SK-MEL-5 (cell line): Measurements from ENCODE around the gene DMRTA2. TPM values are rescaled to one million over a fixed set of nuclear protein-coding genes. Genes with fewer than 3 reads are reported as not detected.
A peak's percentile ranks its signal among the peaks of the same experiment; 100 is the strongest.
"Not testable (repeated sequence)": the region's sequence is repeated elsewhere in the genome, so short reads cannot be mapped to it uniquely, and the experiment has no call there.

Source experiments
- DNase-seq: peaks from one replicate; pipeline ENCODE4 v3.0.0-alpha.2; 2016; ENCODE audit warnings: low read depth, low spot score
- in situ Hi-C: cut with HindIII; loops from 2 replicates; pipeline ENCODE4 v1.10.0; 2016; ENCODE audit warnings: low sequenced_read_pairs, high pct_unique_total_duplicates, low pct_unique_long_range_greater_than_20kb
- total RNA-seq: library from RNA; depleted of rRNA; stranded (reverse); fragments of >200 nt; shearing (Covaris generic); gene quantifications from 2 replicates; pipeline ENCODE4 v1.2.3, GENCODE V29; 2014

The DMRTA2 gene
- total RNA-seq, 1 experiment from 2014 or later = 0.21 TPM

DNA sequence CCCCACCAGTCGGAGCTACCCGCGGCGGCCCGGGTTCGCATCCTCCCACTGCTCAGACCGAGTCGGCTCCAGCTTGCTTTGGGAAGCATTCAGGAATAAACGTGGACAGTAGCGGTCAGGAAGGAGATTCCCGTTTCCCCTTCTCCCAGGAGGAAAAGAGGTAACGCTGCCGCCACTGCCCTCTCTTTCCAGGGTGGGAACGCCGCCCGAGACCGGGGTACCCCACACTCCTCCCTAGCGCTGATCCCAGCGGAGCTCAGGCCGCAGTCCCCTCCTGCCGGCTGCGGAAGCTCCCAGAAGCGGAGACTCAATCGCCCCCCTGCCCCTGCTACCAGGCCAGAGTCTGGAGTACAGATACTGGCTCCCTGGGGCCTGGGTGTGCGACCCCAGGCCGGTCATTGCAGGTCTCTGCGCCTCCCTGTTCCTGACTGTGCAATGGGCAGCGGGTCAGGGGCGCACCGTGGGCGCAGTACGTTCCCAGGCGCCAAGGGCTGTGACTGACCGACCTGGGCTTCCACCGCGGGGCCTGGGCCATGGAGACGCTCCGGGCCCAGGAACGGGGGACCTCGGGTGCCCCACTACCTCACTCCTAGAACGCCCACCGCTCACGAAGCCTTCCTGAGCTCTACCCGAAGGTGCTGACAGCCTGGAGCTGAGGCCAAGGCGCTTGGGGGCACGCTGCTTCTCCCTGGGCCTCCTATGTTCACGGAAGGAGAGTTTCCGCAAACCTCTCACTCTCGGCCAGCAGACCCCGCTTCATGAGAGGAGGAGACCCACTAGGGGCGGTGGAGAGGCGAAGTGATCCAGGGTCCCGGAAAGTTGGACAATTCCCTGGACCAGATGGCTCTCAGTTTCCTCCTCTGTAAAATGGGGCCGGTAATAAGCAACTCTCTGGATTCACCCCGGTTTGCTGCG lies 7.8 kb downstream of the DMRTA2 start:
- no peak for DNase-seq
- in situ Hi-C loops = no loop called here

DNA sequence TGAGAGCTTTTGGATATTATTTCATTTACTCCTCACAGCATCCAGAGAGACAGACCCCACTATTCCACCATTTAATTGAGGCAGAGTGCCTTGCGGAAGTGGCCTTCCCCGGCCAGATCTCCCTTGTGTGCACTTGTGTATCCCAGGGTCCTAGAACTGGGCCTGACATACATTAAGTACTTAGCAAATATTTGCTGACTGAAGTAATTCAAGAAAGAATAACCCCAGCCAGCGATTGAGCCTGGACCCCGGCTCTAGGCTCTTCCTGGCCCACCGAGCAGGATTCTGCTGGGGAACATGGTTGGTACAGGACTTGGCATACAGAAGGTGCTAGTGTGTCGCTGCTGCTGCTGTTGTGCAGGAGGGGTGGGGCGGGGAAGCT lies 8.4 kb downstream of the DMRTA2 start:
- no peak for DNase-seq
- in situ Hi-C loops = no loop called here

DNA sequence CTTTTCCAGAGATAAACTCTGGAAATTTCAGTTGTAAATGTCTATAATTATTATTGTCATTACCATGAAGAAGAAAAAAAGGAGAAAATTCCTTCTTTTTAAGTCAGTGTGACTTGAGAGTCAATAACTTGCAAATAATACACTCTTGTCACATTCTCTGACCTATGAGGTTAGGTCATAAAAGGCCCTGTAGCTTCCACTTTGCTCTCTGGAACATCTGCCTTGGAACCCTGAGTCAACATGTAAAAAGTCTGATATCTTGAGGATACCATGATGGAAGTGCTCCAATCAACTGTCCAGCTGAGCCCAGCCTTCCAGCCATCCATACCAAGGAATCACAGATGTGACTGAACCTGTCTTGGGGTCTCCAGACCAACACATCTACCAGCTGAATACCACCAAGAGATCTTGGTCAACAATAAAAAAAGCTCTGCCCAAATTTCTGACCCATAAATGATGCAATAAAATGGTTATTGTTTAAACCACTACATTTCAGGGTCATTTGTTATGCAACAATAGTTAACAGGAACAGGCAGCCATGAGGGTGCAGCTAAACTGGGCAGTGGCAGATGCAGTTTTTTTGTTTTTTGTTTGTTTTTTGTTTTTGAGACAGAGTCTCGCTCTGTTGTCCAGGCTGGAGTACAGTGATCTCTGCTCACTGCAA lies 10.3 kb downstream of the DMRTA2 start:
- no peak for DNase-seq
- in situ Hi-C loops = no loop called here

DNA sequence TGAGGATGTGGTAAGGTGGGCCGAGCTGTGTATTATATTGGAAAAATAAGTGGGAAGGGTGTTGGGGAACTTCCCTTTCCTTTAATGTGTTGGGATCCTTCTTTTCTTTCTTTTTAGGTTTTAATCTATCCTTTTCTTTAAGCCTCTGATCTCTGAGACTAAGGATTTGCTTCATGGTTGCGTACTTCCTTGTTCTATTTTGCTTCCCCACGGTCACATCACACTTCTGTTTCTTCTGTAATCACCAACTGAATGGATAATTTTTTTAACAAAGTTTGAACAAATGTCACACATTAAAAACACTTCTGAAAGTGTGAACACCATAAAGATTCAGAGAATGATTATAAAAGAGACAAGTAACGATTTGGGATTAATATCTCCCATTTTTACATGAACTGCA lies 17.4 kb downstream of the DMRTA2 start:
- no peak for DNase-seq
- in situ Hi-C loops = no loop called here

DNA sequence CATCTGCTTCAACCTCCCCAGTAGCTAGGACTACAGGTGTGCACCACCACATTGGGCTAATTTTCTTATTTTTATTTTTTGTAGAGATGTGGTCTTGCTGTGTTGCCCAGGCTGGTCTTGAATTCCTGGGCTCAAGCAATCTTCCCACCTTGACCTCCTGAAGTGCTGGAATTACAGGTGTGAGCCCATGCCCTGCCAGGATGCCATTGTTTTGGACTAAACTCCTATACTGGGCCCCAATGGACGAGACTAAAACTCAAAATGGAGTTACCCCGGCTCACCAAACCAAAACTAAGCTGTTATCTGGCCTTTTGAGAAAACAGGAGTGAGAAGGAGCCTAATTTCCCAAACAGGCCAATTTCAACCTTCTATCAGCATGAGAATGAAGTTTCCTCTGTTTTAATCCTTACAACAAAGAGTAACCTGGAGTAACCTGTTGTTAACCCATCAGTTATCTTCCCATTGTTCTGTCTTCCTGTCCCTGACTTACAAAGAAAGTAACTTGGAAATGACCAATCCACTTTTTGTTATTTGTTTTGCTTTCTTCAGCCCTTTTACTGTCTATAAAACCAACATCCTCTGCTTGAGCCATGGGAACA lies 29.6 kb downstream of the DMRTA2 start:
- DNase-seq = no peak
- in situ Hi-C loops = no loop called here

DNA sequence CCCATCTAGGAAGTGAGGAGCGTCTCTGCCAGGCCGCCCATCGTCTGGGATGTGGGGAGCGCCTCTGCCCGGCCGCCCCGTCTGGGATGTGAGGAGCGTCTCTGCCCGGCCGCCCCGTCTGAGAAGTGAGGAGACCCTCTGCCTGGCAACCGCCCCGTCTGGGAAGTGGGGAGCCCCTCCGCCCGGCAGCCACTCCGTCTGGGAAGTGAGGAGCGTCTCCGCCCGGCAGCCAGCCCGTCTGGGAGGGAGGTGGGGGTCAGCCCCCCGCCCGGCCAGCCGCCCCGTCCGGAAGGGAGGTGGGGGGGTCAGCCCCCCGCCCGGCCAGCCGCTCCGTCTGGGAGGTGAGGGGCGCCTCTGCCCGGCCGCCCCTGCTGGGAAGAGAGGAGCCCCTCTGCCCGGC lies 41.7 kb downstream of the DMRTA2 start:
- in situ Hi-C loops, DNase-seq: not testable (repeated sequence)

DNA sequence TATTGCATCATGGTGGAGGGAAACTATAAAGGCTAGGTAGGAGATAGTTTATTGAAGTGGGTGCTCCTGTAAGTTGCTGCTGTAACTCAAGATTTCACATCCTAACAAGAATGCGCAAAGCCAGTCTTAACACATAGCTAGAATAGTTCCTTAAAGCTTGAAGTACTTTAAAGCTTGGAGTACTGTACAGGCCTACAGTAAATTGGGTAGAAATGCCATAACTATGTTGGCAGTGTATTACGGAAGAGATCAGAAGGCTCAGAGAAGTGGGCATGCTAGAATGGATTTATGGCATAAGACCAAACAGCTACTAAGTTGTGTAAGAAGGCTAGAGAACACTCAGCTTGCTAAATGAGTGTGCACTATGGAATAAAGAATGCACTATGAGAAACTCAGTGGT lies 44.5 kb downstream of the DMRTA2 start:
- in situ Hi-C loops = no loop called here
- DNase-seq = no peak

DNA sequence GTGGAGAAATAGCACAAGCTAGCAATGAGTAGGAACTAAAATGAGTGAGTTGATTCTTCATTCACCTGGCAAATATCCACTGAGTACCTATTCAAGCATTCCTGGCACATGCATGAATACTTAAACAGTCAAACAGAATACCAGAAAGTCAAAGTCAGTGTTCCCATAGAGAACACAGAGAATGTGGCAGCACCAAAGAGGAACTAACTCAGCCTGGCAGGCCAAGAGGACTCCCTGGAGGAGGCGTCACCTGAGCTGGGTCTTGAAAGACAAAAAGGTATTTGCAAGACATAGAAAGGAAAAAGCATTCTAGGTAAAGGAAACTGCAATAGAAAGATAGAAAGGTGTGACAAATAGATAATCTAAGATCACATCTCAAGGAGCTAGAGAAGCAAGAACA lies 49.7 kb downstream of the DMRTA2 start:
- no peak for DNase-seq
- in situ Hi-C loops = no loop called here

DNA sequence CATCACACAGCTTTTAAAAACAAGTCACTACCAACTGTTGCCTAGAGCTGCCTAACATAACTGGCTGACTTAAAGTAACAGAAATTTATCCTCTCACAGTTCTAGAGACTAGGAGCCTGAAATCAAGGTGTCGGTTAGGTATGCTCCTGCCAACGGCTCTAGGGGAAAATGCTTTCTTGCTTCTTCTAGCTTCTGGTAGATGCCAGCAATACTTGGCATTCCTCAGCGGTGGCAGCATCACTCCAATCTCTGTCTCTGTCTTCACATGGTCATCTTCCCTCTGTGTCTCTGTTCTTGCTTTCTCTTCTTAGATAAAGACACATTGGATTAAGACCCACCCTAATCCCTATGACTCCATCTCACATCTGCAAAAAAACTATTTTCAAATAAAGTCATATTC lies 51.5 kb downstream of the DMRTA2 start:
- in situ Hi-C loops = no loop called here
- DNase-seq = no peak

DNA sequence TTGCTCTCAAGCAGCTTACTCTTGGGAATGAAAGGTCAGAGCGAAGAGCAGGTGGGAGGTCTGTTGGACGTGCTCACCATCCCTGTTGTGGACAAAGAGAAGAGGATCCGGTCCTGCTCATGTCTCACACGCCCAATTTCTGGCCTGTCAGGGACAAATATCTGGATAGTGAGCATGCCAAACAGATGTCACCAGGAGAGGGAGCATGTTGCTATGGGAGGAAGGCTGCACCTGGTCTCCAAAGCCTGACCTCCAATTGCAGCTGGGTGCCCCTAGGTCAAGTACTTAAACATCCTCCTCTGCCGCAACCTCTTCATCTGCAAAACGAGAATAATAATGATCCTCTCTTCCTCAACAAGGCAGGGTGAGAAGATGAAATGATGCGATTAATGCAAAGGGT lies 53.4 kb downstream of the DMRTA2 start:
- DNase-seq = peak; percentile 48
- in situ Hi-C loops = no loop called here

DNA sequence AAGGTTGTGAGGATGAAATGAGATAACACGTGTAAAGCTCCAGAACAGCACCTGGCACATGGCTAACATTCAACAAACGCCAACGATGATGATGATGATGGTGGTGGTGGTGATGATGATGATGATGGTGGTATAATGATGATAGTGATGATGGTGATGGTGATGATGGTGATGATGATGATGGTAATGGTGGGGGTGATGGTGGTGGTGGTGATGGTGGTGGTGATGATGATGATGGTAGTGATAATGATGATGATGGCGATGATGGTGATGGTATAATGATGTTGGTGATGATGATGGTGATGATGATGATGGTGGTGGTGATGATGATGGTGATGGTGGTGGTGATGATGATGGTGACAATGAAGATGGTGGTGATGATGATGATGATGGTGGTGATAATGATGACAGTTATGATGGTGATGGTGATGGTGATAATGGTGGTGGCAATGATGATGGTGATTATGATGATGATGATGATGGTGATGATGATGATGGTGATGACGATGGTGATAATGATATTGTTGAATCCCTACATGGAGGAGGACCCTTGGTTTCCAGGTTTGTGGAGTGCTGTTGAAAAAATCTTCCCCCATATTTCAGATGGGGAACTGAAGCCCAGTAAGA lies 54.1 kb downstream of the DMRTA2 start:
- in situ Hi-C loops = no loop called here
- DNase-seq = no peak

DNA sequence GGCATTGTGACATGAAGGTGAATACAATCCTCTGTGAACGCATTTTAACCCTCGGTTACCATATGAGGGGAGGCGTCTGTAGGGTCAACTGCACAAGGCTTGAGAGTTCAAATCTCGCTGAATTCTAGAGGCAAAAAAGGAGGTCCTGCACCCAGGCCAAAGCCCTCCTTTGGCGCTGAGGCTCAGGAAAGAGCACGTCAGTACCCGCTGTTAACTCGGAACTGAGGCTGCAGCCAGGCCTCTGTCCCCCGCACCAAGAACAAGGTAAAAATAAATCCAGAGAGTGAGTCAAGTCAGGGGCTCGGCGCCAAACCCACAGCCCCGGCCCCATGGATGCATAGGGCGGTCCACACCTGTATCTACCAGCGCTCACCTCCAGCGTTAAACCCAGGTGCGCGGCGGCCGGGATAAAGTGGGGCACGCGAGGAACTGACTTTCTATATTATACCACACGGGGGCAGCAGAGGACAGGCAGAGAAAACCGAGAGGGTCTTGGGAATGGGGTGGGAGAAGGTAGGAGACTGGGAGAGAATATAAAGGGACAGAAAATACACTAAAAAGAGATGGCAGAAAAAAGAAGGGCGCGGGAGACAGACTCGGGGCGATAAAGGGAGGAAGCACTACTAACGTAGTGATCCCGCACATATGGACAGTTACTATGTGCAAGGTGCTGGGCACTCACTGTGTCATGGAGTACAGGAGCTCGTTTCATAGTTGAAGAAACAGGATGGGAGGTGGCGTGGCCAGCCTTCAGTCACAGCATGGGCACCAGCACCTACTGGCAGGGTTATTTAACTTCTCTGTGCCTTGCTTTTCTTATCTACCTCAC lies 54.9 kb downstream of the DMRTA2 start:
- in situ Hi-C loops = no loop called here
- peak; percentile 32 for DNase-seq
